ENCODE data around the gene TEX22. TPM values are rescaled to one million over a fixed set of nuclear protein-coding genes. Genes with fewer than 3 reads are reported as not detected.

Gene TEX22
- total and polyA plus RNA-seq, 2 donors (not counting 1 experiment from before 2014, with no cell fraction given) = 1.7 to 7.0 TPM

DNA sequence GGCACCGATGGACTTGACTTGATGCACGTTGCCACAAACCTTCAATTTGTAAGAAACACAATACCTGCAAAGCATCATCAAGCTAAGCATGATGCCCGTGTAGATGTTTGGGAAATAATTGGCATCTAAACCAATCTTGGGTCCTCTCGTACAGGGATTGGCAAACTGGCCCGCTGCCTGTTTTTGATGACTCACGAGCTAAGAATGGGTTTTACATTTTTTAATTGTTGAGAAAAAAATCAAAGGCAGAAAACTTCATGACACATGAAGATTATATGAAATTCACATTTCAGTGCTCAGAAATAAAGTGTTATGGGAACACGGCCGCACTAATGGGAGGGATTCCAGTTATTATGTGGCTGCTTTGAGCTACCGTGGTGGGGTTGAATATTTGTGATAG, 32.2 kb downstream of the TEX22 start:
- Histone ChIP-seq H3K27ac (ENCODE audit: low read length in 2 of 2) (no peak overlapping the region), H3K79me2 (ENCODE audit: control insufficient read depth, insufficient read depth, low read length) (peaks cover 59% of the 10 kb centered on the region), H3K36me3 (replicated peaks in 1 of 2; ENCODE audit: control extremely low read depth in 1 of 2, control insufficient read depth in 1 of 2, extremely low read depth in 1 of 2, insufficient read depth in 2 of 2, low read length in 1 of 2) (peaks cover 0 to 16% of the 10 kb centered on the region in 2 experiments), H3K4me1 (ENCODE audit: control insufficient read depth in 2 of 2, insufficient read depth in 2 of 2, low read length in 2 of 2) (peaks cover 0 to under 1% of the 10 kb centered on the region in 2 donors), H3K9ac (ENCODE audit: low read length) (no peak overlapping the region), H4K20me1 (ENCODE audit: control insufficient read depth, insufficient read depth, low read length, poor library complexity, severe bottlenecking) (peaks cover 59% of the 10 kb centered on the region), H3K27me3 (replicated peaks in 1 of 4; ENCODE audit: control extremely low read depth in 1 of 4, control insufficient read depth in 3 of 4, insufficient read depth in 4 of 4, low read length in 3 of 4) (no peaks in the 10 kb centered on the region), H3K4me3 (ENCODE audit: control extremely low read depth in 1 of 5, extremely low read depth in 1 of 5, insufficient read depth in 1 of 5, low read depth in 2 of 5, low read length in 4 of 5) (no peak overlapping the region), H3K9me3 (ENCODE audit: control extremely low read depth in 1 of 3, control insufficient read depth in 2 of 3, insufficient read depth in 1 of 3, low read length in 2 of 3) (peaks cover 0 to 16% (median 2%) of the 10 kb centered on the region in 3 donors), H2AFZ (ENCODE audit: insufficient read depth, low read depth, low read length, poor library complexity, severe bottlenecking) (no peak overlapping the region), H3K4me2 (replicated peaks; ENCODE audit: low read depth, low read length, poor library complexity, severe bottlenecking) (no peak overlapping the region)
- Mint-ChIP-seq H3K9me3 (ENCODE audit: insufficient read depth) (peaks cover 2% of the 10 kb centered on the region), H3K27ac (no peak overlapping the region), H3K4me3 (no peak overlapping the region), H3K27me3 (no peaks in the 10 kb centered on the region), H3K4me1 (peaks cover 13% of the 10 kb centered on the region)
- WGBS (ENCODE audit: insufficient coverage) = 100% methylated on average over 1 of the region's 9 CpGs
- CTCF ChIA-PET = no interaction called here
- TF ChIP-seq CTCF (IDR thresholded peaks at IDR 0.05) = no peak
- TF ChIP-seq EZH2 (IDR thresholded peaks at IDR 0.05; ENCODE audit: borderline replicate concordance, insufficient read depth, low read depth, low read length, poor library complexity, severe bottlenecking) = no peak
- POLR2A ChIA-PET = no interaction called here
- intact Hi-C loops (cut with micrococcal nuclease) = no loop called here
- no peak for ATAC-seq (ENCODE audit: low read depth)
- no peak for DNase-seq

DNA sequence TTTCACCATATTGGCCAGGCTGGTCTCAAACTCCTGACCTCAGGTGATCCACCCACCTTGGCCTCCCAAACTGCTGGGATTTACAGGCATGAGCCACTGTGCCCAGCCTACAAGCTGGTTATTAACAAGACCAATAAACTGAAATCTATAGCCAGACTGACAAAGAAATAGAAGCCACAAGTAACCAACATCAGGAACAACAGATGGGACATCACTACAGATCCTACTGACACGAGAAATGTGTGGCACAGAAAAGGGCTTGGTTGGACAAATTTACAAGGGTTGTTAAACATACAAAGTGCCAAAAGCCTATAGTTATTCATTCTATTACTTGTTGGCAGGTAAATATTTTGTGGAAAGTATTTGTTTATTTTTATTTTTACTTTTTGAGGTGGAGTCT, 32.9 kb downstream of the TEX22 start:
- no peak overlapping the region for H3K27ac Mint-ChIP-seq
- POLR2A ChIA-PET = no interaction called here

More for the DNA sequence above, 32.9 kb downstream of the TEX22 start:
- DNase-seq (no peak), ATAC-seq (ENCODE audit: low read depth) (no peak)
- Histone ChIP-seq H4K20me1 (ENCODE audit: control insufficient read depth, insufficient read depth, low read length, poor library complexity, severe bottlenecking) (peaks cover 59% of the 10 kb centered on the region), H3K4me2 (replicated peaks; ENCODE audit: low read depth, low read length, poor library complexity, severe bottlenecking) (no peak overlapping the region), H3K27ac (ENCODE audit: low read length in 2 of 2) (no peak overlapping the region), H3K4me1 (ENCODE audit: control insufficient read depth in 2 of 2, insufficient read depth in 2 of 2, low read length in 2 of 2) (peaks cover 0 to 7% of the 10 kb centered on the region in 2 donors), H3K9ac (ENCODE audit: low read length) (no peak overlapping the region), H3K9me3 (ENCODE audit: control extremely low read depth in 1 of 3, control insufficient read depth in 2 of 3, insufficient read depth in 1 of 3, low read length in 2 of 3) (peaks cover 0 to 16% (median 2%) of the 10 kb centered on the region in 3 donors), H3K36me3 (replicated peaks in 1 of 2; ENCODE audit: control extremely low read depth in 1 of 2, control insufficient read depth in 1 of 2, extremely low read depth in 1 of 2, insufficient read depth in 2 of 2, low read length in 1 of 2) (peaks cover 0 to 16% of the 10 kb centered on the region in 2 experiments), H3K4me3 (ENCODE audit: control extremely low read depth in 1 of 5, extremely low read depth in 1 of 5, insufficient read depth in 1 of 5, low read depth in 2 of 5, low read length in 4 of 5) (no peak overlapping the region), H3K27me3 (replicated peaks in 1 of 4; ENCODE audit: control extremely low read depth in 1 of 4, control insufficient read depth in 3 of 4, insufficient read depth in 4 of 4, low read length in 3 of 4) (no peaks in the 10 kb centered on the region), H2AFZ (ENCODE audit: insufficient read depth, low read depth, low read length, poor library complexity, severe bottlenecking) (no peak overlapping the region), H3K79me2 (ENCODE audit: control insufficient read depth, insufficient read depth, low read length) (peaks cover 61% of the 10 kb centered on the region)
- Mint-ChIP-seq H3K4me1 (peaks cover 17% of the 10 kb centered on the region), H3K4me3 (no peak overlapping the region), H3K9me3 (ENCODE audit: insufficient read depth) (peaks cover 2% of the 10 kb centered on the region), H3K27me3 (no peaks in the 10 kb centered on the region)
- CTCF ChIA-PET = no interaction called here
- no CpG with 5 or more reads among the region's 1 CpG for WGBS (ENCODE audit: insufficient coverage)
- TF ChIP-seq CTCF (IDR thresholded peaks at IDR 0.05) (no peak), EZH2 (IDR thresholded peaks at IDR 0.05; ENCODE audit: borderline replicate concordance, insufficient read depth, low read depth, low read length, poor library complexity, severe bottlenecking) (no peak)
- intact Hi-C loops (cut with micrococcal nuclease) = no loop called here
